HL-60/S4 treated with phorbol 12-myristate 13-acetate at 8.2 ng/mL for 4 days and 3 days (cell line): Measurements from ENCODE around the gene ZNF563.

Experiments
- in situ Hi-C: fragments of 300-500 bp; cut with MboI; formaldehyde crosslinking; loops from 2 replicates; pipeline ENCODE4 v1.15.0; 2022; ENCODE audit warnings: low sequenced_read_pairs

ZNF563 gene

GRCh38 chr19:12295191-12295590 lies 38.2 kb downstream of the ZNF563 start:
- in situ Hi-C loops, result no loop called here

- in situ Hi-C loops, result no loop called here
These were observed 38.9 kb downstream of the ZNF563 start, which contains the start of gene ZNF44 for GRCh38 chr19:12294249-12295158. Gene ZNF44, minus strand, starts transcription at chr19:12294883. Its CDS starts 189 bp downstream, at chr19:12294694.

DNA sequence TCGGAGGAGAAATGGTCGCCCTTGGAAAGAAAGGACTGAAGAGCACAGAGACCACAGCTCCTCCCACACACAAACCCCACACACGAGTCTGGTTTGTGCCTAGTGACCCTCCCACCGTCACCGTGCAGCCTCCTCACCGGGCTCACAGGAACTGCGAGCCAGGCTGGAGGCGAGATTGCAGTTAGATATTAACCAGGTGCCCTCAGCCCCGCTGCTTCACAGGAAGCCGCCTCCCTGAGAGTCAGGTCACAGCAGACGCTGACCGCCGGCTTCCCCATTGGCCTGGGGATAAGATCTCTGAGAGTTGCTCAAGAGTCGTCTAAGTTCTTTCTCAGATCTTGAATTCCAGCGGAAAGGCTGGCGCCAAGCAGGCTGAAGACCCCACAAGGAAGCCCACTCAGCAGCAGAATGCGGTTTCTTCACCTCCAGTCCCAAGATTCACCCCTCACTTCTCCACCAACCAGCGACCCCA lies 39.6 kb downstream of the ZNF563 start:
- in situ Hi-C loops, result no loop called here

- in situ Hi-C loops, result no loop called here
These were observed 43.7 kb downstream of the ZNF563 start for GRCh38 chr19:12289790-12290065.

- in situ Hi-C loops, result no loop called here
These were observed 45.4 kb downstream of the ZNF563 start for GRCh38 chr19:12287958-12288500.

DNA sequence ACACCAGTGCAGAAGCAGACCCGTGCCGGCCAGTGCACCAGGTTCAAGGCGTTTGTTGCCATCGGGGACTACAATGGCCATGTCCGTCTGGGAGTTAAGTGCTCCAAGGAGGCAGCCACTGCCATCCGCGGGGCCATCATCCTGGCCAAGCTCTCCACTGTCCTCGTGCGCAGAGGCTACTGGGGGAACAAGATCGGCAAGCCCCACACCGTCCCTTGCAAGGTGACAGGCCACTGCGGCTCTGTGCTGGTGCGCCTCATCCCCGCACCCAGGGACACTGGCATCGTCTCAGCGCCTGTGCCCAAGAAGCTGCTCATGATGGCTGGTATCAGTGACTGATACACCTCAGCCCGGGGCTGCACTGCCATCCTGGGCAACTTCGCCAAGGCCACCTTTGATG lies 48.8 kb downstream of the ZNF563 start:
- in situ Hi-C loops, result no loop called here

DNA sequence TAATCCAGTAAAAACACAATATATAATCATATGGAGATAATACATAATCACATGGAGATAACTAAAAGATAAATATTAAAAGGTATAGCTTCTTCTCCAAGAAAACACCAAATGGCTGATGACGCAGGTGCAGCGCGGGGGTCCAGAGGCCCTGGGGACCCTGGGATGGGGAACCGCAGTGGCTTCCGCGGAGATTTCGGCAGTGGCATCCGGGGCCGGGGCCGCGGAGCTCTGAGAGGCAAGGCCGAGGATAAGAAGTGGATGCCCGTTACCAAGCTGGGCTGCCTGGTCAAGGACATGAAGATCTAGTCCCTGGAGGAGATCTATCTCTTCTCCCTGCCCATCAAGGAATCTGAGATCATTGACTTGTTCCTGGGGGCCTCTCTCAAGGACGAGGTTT lies 49.2 kb downstream of the ZNF563 start:
- in situ Hi-C loops, result no loop called here

- in situ Hi-C loops, result no loop called here
These were observed 54.7 kb downstream of the ZNF563 start for GRCh38 chr19:12278713-12279112.

GRCh38 chr19:12272980-12273901 lies 60.2 kb downstream of the ZNF563 start:
- in situ Hi-C loops, result no loop called here

DNA sequence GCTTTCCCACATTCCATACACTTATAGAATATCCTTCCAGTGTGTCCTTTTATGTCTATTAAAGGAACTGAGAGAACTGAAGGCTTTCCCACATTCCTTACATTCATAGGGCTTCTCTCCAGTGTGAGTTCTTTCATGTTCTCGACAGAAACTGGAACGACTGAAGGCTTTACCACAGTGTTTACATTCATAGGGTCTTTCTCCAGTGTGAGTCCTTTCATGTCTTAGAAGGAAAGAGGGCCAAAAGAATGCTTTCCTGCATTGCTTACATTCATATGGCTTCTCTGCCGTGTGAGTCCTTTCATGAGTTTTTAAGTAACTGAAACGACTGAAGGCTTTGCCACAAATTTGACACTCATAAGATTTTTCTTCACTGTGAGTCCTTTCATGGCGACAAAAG lies 61.0 kb downstream of the ZNF563 start:
- in situ Hi-C loops, result no loop called here

GRCh38 chr19:12270854-12271253 lies 62.6 kb downstream of the ZNF563 start:
- in situ Hi-C loops, result no loop called here
